ENCODE data around the gene NR4A3.

DNA sequence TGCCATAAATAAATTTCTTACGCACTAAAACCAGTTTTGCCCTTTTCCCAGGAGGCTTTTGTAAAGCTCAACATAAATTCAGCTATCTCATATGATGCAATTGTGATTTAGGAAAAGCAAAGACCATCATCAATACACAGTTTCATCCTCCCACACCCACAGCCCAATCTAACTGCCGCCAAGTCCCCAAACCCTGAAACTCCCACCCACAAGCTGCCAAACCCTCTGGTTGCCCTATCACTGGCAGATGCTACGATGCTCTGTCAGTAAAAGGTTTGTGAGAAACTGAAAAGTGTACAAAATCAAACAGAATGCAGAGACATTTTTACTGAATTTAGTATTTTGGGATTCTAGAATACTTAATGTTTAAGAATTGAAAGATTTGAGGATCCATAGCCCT, 42.8 kb upstream of the NR4A3 start:
- TF ChIP-seq, protein P1, sequence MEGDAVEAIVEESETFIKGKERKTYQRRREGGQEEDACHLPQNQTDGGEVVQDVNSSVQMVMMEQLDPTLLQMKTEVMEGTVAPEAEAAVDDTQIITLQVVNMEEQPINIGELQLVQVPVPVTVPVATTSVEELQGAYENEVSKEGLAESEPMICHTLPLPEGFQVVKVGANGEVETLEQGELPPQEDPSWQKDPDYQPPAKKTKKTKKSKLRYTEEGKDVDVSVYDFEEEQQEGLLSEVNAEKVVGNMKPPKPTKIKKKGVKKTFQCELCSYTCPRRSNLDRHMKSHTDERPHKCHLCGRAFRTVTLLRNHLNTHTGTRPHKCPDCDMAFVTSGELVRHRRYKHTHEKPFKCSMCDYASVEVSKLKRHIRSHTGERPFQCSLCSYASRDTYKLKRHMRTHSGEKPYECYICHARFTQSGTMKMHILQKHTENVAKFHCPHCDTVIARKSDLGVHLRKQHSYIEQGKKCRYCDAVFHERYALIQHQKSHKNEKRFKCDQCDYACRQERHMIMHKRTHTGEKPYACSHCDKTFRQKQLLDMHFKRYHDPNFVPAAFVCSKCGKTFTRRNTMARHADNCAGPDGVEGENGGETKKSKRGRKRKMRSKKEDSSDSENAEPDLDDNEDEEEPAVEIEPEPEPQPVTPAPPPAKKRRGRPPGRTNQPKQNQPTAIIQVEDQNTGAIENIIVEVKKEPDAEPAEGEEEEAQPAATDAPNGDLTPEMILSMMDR (conservative IDR thresholded peaks at IDR 0.05 in 1 of 2, IDR thresholded peaks at IDR 0.05 in 1 of 2; ENCODE audit: low read depth in 1 of 2, low read length in 2 of 2): no peak
- no peak for TF ChIP-seq EZH2 (IDR thresholded peaks at IDR 0.05; ENCODE audit: low read length, missing control alignments)

Data from fibroblast of lung (primary cell).